GM18861 (cell line): ENCODE results near the gene NOSTRIN.
"Not testable (repeated sequence)": the region's sequence is repeated elsewhere in the genome, so short reads cannot be mapped to it uniquely, and the experiment has no call there.

Experiments
- ATAC-seq: cut with Tn5 transposase; IDR thresholded peaks from one replicate; pipeline ENCODE4 v1.9.1; 2021; ENCODE audit not compliant: unreplicated experiment

The NOSTRIN gene

GRCh38 chr2:168801961-168802858 is at the start of gene NOSTRIN:
NOSTRIN (plus strand) TSS chr2:168802637; CDS start chr2:168802647, 10 bp downstream.
- ATAC-seq = no peak

- ATAC-seq = no peak
Observed at GRCh38 chr2:168753765-168754329, 48.6 kb upstream of the NOSTRIN start.

DNA sequence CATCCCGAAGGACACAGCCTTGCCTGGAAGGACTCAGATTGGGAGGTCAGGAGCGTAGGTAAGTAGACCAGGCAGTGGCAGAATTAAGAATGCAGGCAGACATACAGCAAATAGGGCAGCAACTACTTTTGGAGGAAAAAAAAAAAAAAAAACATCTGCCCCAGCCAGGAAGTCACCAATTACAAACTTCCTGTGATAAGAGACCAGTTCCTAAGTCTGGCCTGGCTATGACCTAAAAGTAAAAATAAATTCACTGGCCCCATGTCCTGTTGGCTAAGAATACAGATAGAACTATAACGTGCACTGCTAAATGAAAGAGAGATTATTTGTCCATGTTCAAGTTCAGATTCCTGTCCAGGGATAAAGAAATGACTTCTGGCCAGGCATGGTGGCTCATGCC is 45.2 kb upstream of the NOSTRIN start:
- no peak for ATAC-seq

DNA sequence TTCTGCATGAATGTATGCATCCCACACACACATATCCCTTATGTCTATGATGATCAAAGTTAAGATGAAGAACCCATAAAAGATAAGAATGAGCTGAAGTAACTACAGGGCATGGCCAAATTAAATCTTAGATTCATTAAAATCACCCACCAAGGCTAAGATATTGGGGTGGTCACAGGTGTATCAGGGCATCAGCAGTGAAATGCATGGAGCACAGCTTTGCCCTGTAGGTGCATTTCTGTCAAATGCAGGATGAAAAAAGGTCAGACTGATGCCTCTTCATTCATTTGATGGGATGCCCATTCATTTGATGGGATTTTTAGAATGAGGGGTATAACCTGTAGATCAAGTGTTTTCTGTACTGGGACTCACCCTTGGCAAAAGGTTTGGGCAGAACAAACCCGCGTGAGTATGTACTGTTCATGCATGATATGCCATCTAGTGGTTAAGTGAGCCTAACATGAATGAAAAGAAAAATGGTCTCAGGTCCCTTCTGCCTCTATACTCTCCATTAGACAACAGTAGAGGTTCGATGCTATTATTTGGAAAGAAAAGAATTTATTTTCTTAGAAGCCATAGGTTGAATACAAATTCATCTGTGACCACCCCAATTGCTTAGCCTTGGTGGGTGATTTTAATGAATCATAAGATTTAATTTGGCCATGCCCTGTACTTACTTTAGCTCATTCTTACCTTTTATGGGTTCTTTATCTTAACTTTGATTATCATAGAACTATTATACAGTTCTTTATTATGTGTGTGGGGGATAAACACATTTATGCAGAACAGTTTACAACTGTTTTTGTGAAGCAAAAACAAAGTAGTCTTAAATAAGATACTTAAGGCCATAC is 43.2 kb upstream of the NOSTRIN start:
- peak; percentile 78 for ATAC-seq

DNA sequence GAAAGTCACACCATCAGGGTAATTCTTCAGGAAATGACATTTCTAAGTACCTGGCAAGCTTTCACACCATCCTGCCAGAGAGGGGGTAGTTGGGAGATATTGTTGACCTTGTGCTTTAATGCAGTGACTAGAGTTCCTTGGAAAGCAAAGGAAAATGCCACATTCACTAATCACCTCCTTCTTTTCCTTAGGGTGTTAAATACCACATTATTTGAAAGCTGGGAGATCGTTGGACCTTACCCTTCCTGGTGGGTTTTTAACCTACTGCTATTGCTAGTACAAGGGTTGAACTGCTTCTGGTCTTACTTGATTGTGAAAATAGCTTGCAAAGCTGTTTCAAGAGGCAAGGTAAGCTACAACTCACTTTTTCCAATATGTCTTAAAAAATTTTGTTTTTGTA is 37.0 kb upstream of the NOSTRIN start:
- ATAC-seq = no peak

GRCh38 chr2:168766600-168766999 is 35.8 kb upstream of the NOSTRIN start:
- no peak for ATAC-seq

- no peak for ATAC-seq
Observed at GRCh38 chr2:168767258-168767657, 35.2 kb upstream of the NOSTRIN start.

- ATAC-seq = not testable (repeated sequence)
Observed at GRCh38 chr2:168768357-168768756, 34.1 kb upstream of the NOSTRIN start.

DNA sequence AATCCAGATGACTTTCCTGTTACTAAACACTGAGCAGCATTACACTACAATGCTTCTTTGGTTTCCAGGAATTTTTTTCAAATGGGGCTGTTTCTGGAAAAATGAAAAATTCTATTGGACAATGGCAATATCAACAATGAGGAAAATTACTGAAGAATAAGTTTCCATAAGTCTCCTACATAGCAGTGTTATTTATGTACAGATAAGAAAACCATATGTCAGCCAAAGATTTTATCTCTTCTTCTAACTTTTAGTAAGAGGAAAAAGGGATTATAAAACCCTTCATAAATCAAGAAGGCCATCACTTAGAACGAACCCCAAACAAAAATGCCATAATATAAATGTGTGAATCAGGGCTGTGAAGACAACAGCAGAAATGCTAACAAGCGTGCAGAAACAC is 31.6 kb upstream of the NOSTRIN start:
- ATAC-seq = no peak

DNA sequence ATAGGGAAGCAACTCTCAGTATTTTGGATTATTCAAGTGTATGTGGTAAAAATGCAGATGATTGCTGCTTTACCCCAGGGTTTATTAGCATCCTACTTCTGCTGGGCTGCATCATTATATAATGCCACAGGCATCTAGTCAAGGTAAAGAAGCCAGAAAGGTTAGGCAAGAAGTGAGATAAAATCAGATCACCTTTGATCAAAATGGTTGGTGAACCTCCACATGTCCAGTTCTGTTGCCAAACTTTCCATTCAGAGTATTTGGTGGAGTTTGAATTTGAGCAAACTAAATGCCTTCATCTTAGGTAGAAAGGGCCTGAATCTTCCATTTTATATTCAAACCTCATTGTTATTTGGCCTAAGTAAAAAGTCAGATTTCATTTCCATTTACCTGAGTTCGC is 29.7 kb upstream of the NOSTRIN start:
- ATAC-seq = no peak

DNA sequence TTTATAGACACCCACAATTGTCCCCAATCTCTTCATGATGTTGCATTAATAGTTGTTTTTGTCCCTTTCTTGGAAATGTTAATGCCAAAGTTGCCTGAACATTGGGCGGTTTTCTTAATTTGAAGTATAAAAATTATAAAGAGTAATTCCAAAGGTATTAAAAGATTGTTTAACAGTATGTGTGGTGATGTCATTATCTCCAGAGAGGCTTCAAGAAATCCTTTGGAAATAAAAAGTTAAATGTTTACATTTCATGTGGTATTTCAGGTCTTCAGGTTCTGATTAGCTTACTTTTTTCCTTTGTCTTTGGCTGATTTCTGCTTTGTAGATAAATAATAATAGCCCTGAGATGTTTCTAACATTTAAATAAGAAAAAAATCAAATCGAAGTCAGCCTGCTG is 29.3 kb upstream of the NOSTRIN start:
- no peak for ATAC-seq

DNA sequence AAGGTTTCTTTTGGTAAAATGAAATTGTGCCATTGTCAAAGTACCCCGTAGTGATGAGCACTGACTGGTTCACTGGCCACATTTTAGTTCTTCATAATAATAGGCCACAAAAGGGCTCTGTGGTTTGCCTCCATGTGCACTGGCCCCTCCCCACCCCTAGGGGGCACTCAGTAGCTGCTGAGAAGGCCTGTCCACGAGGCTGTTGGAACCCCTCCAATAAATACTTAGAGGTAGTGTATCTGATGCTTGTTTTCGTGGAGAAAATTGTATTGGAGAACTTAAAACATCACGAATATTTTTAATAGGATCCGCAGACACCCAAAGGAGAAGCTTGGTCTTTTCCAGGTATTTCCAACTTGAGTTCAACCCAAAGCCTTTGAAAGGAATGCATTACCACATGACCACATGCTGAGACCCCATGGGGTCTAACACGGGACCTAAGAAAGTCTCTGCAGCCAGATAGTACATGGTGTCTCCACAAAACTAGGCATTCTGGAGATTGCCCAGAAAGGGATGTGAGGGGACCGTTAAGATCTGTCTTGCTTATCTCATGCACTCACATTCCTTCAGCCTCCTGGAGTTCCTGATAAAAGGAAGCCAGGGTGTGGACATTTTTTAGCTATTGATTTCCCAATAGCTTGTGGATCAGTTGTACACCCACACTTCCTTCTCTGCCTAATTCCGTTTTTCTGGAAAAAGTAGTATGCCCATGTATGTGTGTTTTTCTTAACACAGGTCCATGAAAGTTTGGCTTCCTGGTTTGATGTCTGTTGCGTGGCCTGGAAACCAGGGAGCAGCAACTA is 28.5 kb upstream of the NOSTRIN start:
- ATAC-seq = peak; percentile 54

GRCh38 chr2:168775837-168776236 is 26.6 kb upstream of the NOSTRIN start:
- no peak for ATAC-seq

- no peak for ATAC-seq
Observed at GRCh38 chr2:168780669-168781071, 21.8 kb upstream of the NOSTRIN start.

DNA sequence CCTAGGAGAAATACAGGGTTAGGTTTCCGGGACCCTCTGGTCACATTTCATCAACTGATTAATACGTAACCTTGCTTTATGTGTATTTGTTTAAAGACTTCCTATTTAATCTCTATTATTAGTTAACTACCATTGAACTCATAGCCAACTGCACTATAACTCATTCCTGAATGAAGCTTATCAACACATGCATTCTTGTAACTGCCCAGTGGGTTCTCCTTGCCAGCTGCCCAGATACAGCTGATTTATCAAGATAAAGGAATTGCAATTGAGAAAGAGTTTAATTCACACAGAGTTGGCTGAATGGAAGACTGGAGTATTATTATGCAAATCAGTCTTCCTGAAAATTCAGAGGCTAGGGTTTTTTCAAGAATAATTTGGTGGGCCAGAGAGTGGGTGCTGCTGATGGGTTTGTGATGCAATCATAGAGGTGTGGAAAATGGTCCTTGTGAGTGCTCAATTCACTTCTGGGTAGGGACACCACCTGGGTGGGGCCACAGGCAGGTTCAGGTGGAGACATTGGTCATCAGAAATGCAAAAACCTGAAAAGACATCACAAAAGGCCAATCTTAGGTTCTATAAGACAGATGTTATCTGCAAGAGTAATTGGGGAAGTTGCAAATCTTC is 21.1 kb upstream of the NOSTRIN start:
- ATAC-seq = no peak

DNA sequence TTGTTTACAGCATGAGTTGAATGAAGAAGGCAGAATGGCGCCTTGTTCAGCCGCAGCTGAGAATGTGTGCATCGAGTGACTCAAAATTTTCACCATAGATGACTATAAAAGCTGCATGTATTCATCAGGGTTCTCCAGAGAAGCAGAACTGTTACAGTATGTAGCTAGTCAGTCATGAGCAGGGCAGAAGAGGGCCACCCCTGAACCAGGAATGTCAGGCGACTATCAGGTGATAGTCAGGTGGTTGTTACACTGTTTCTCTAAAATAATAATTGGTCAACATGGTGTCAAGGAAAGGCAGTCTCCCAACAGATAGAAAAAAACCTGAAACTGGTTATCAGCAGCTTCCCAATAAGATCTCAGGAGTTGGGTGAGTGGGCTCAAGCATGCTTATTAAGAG is 20.2 kb upstream of the NOSTRIN start:
- ATAC-seq = no peak

DNA sequence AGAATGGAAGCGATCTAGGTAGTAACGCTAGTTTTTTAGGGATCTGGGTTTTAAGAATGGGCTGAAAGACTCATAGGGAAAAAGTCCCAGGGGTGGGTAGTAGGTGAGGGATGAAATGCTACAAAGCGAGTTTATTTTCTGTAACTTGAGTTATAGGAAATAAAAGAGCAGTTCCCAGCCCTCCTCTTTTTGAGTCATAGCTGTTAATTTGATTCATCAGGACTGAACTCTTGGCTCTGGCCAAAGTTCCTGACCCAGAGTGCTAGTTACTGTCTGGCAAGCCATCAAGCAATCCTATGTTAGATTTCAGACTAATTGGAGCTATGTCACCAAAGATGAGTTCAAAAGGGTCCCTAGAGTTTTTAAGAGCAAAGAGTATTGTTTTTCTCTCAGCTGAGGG is 17.4 kb upstream of the NOSTRIN start:
- no peak for ATAC-seq

- no peak for ATAC-seq
Observed at GRCh38 chr2:168787098-168787781, 15.2 kb upstream of the NOSTRIN start.

GRCh38 chr2:168787782-168788376 is 14.6 kb upstream of the NOSTRIN start:
- ATAC-seq = no peak
